ENCODE results near the gene PPM1N. TPM values are rescaled to one million over a fixed set of nuclear protein-coding genes. Genes with fewer than 3 reads are reported as not detected.

PPM1N gene
- total and polyA plus RNA-seq, 2 of the 13 experiments (the other 11 are each of a cell fraction or from before 2014, with no cell fraction given): 0.31 to 1.8 TPM

DNA sequence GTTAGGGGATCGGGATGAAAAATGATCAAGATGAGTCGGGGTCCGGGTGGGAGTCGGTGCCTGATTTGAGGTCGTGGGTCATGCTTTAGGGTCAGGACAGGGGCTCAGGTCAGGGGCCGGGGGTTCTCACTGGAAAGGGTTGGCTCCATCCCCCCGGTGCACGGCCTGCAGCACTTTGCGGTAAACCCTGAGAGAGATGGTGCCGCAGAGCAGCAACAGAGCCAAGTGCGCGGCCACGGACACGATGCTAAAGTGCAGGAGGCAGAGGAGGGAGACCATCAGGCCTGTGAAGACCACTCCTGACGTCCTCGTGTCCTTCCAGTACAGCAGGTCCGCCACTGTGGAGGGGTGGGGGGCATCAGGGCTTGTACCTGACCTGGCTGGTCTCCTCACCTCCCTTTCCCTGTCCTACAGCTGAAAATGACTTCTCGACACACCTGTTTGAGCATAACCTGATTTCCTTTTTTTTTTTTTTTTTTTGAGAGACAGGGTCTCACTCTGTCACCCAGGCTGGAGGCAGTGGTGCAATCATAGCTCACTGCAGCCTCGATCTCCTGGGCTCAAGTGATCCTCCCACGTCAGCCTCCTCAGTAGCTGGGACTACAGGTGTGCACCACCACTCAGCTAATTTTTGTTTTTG lies 8.9 kb upstream of the PPM1N start:
- no peaks in the 10 kb centered on the region for H3K9me3 ChIP-seq (ENCODE audit: low read length)
- no peaks in the 10 kb centered on the region for H3K27me3 ChIP-seq (ENCODE audit: control insufficient read depth in 1 of 2, insufficient read depth in 2 of 2, low read length in 2 of 2)
- WGBS (ENCODE audit: low lambda C conversion rate): 73% methylated on average over 13 of the region's 20 CpGs
- CTCF ChIA-PET (ENCODE audit: low intra/inter-chr PET ratio, low total read pairs): no interaction called here
- in situ Hi-C loops (cut with HindIII; ENCODE audit: extremely low pct_ligation_motif_present, low pct_unique_long_range_greater_than_20kb) (no loop called here), intact Hi-C loops (cut with micrococcal nuclease; ENCODE audit: unreplicated experiment) (no loop called here)
- H3K4me1 ChIP-seq (ENCODE audit: insufficient read depth, low read length): peaks cover 34% of the 10 kb centered on the region
- DNase-seq (ENCODE audit: low spot score) (no peak), FAIRE-seq (no peak), ATAC-seq (no peak)
- H2AFZ ChIP-seq (ENCODE audit: low read length): no peak overlapping the region
- POLR2A ChIA-PET: no interaction called here
- H4K20me1 ChIP-seq (ENCODE audit: insufficient read depth, low read length): no peaks in the 10 kb centered on the region
- H3K27ac ChIP-seq (ENCODE audit: extremely low read length, insufficient read depth, low read length): no peak overlapping the region
- BruUV-seq (replicated peaks): no TSS peak
- TF ChIP-seq ZZZ3 (CRISPR knock-in tag; IDR thresholded peaks at IDR 0.05; ENCODE audit: borderline replicate concordance): no peak
- TF ChIP-seq ZNF510 (CRISPR knock-in tag; IDR thresholded peaks at IDR 0.05; ENCODE audit: low read depth): no peak
- TF ChIP-seq, protein P1, sequence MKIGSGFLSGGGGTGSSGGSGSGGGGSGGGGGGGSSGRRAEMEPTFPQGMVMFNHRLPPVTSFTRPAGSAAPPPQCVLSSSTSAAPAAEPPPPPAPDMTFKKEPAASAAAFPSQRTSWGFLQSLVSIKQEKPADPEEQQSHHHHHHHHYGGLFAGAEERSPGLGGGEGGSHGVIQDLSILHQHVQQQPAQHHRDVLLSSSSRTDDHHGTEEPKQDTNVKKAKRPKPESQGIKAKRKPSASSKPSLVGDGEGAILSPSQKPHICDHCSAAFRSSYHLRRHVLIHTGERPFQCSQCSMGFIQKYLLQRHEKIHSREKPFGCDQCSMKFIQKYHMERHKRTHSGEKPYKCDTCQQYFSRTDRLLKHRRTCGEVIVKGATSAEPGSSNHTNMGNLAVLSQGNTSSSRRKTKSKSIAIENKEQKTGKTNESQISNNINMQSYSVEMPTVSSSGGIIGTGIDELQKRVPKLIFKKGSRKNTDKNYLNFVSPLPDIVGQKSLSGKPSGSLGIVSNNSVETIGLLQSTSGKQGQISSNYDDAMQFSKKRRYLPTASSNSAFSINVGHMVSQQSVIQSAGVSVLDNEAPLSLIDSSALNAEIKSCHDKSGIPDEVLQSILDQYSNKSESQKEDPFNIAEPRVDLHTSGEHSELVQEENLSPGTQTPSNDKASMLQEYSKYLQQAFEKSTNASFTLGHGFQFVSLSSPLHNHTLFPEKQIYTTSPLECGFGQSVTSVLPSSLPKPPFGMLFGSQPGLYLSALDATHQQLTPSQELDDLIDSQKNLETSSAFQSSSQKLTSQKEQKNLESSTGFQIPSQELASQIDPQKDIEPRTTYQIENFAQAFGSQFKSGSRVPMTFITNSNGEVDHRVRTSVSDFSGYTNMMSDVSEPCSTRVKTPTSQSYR (CRISPR knock-in tag; IDR thresholded peaks at IDR 0.05; ENCODE audit: borderline replicate concordance): no peak
- TF ChIP-seq GATA4 (IDR thresholded peaks at IDR 0.05; ENCODE audit: borderline replicate concordance, low read depth): no peak
- TF ChIP-seq ZNF766 (CRISPR knock-in tag; IDR thresholded peaks at IDR 0.05; ENCODE audit: borderline replicate concordance): no peak
- TF ChIP-seq MTF1 (CRISPR knock-in tag; IDR thresholded peaks at IDR 0.05): no peak
- TF ChIP-seq, protein P2, sequence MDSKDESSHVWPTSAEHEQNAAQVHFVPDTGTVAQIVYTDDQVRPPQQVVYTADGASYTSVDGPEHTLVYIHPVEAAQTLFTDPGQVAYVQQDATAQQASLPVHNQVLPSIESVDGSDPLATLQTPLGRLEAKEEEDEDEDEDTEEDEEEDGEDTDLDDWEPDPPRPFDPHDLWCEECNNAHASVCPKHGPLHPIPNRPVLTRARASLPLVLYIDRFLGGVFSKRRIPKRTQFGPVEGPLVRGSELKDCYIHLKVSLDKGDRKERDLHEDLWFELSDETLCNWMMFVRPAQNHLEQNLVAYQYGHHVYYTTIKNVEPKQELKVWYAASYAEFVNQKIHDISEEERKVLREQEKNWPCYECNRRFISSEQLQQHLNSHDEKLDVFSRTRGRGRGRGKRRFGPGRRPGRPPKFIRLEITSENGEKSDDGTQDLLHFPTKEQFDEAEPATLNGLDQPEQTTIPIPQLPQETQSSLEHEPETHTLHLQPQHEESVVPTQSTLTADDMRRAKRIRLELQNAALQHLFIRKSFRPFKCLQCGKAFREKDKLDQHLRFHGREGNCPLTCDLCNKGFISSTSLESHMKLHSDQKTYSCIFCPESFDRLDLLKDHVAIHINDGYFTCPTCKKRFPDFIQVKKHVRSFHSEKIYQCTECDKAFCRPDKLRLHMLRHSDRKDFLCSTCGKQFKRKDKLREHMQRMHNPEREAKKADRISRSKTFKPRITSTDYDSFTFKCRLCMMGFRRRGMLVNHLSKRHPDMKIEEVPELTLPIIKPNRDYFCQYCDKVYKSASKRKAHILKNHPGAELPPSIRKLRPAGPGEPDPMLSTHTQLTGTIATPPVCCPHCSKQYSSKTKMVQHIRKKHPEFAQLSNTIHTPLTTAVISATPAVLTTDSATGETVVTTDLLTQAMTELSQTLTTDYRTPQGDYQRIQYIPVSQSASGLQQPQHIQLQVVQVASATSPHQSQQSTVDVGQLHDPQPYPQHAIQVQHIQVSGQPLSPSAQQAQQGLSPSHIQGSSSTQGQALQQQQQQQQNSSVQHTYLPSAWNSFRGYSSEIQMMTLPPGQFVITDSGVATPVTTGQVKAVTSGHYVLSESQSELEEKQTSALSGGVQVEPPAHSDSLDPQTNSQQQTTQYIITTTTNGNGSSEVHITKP (CRISPR knock-in tag; IDR thresholded peaks at IDR 0.05; ENCODE audit: low read depth): no peak
- no peak for TF ChIP-seq ZNF382 (CRISPR knock-in tag; IDR thresholded peaks at IDR 0.05; ENCODE audit: borderline replicate concordance)
- TF ChIP-seq HES4 (CRISPR knock-in tag; IDR thresholded peaks at IDR 0.05; ENCODE audit: borderline replicate concordance): no peak
- H3K79me2 ChIP-seq (ENCODE audit: insufficient read depth, low read length): no peaks in the 10 kb centered on the region
- no peak overlapping the region for H3K9ac ChIP-seq (ENCODE audit: insufficient read depth, low read depth, low read length)
- no peak overlapping the region for H3K4me2 ChIP-seq (ENCODE audit: low read depth, low read length)
- H3K36me3 ChIP-seq (replicated peaks in 1 of 2; ENCODE audit: control insufficient read depth in 1 of 2, insufficient read depth in 2 of 2, low read length in 2 of 2): no peaks in the 10 kb centered on the region
- H3K4me3 ChIP-seq (replicated peaks in 1 of 3; ENCODE audit: insufficient read depth in 1 of 3, low read depth in 2 of 3, low read length in 3 of 3): no peak overlapping the region
